Gastroesophageal sphincter (tissue), 4 donors: ENCODE data around the gene MEF2D. TPM values are rescaled to one million over a fixed set of nuclear protein-coding genes. Genes with fewer than 3 reads are reported as not detected.

Experiments used
- ATAC-seq: fragments of 150-250 bp; one replicate; pipeline ENCODE4 v1.9.1; 2016; ENCODE audit warnings: mild to moderate bottlenecking, moderate library complexity
- H3K27ac ChIP-seq, 4 donors: fragments of 200-600 bp; sonication (generic) in 3 of 4; 1 replicate in 3 of 4; 2 replicates in 1 of 4; pipeline ENCODE4 v1.5.1; 2016 to 2019
- H3K27me3 ChIP-seq: fragments of 200-600 bp; sonication (generic); one replicate; pipeline ENCODE4 v1.5.1; 2019
- H3K36me3 ChIP-seq, 2 donors: fragments of 200-600 bp; sonication (generic); one replicate each; pipeline ENCODE4 v1.5.1; 2019; ENCODE audit warnings: control low read depth in 1 of 2
- H3K4me1 ChIP-seq, 3 donors: fragments of 200-600 bp; sonication (generic); 1 replicate in 2 of 3; 2 replicates in 1 of 3; pipeline ENCODE4 v1.5.1; 2016 to 2019; ENCODE audit warnings: control low read depth in 2 of 3
- H3K4me3 ChIP-seq, 2 donors: fragments of 200-600 bp; sonication (generic); one replicate each; pipeline ENCODE4 v1.5.1; 2019; ENCODE audit warnings: mild to moderate bottlenecking in 1 of 2, moderate library complexity in 1 of 2
- H3K9me3 ChIP-seq, 3 donors: fragments of 200-600 bp; sonication (generic); one replicate each; pipeline ENCODE4 v1.5.1; 2017 to 2019; ENCODE audit warnings: control low read depth in 2 of 3
- CTCF ChIP-seq, 4 experiments: fragments of 200-600 bp in 2 of 4; fragments of 450-650 bp in 2 of 4; sonication (generic) in 1 of 4; IDR thresholded peaks; one replicate each; pipeline ENCODE4 v1.5.1; 2017 to 2019; ENCODE audit warnings: antibody characterized with exemption in 4 of 4, mild to moderate bottlenecking in 2 of 4, moderate library complexity in 2 of 4
- EP300 ChIP-seq: sonication (generic); formaldehyde crosslinking; IDR thresholded peaks from one replicate; pipeline ENCODE4 v1.6.1; 2017; ENCODE audit warnings: antibody characterized with exemption, mild to moderate bottlenecking
- POLR2A ChIP-seq, 2 donors: fragments of 450-650 bp; IDR thresholded peaks; one replicate each; pipeline ENCODE4 v1.6.1; 2017; ENCODE audit warnings: antibody characterized with exemption in 2 of 2, mild to moderate bottlenecking in 2 of 2, moderate library complexity in 1 of 2
- POLR2AphosphoS5 ChIP-seq: sonication (generic); formaldehyde crosslinking; IDR thresholded peaks from one replicate; pipeline ENCODE4 v1.6.1; 2017; ENCODE audit warnings: antibody characterized with exemption
- WGBS, 2 donors: methylation state at CpG; one replicate each; pipeline ENCODE4 v1.1.5; 2018; ENCODE audit warnings: low coverage in 1 of 2; 5-methylcytosine and 5-hydroxymethylcytosine counted together
- total RNA-seq, 4 donors: library from RNA; depleted of rRNA; stranded (reverse); fragments of >200 nt; gene quantifications; one replicate each; pipeline ENCODE4 v1.1.0, GENCODE V29; 2016

MEF2D gene
- total RNA-seq, 4 donors from 2014 or later: 49.0 to 94.3 (median 67.1) TPM

- Histone ChIP-seq H3K27ac (peak overlapping the region in 1 of 4 donors; percentile 11), H3K9me3 (no peaks in the 10 kb centered on the region), H3K4me1 (peaks cover 0 to 27% (median 21%) of the 10 kb centered on the region in 3 donors), H3K4me3 (peak overlapping the region in 1 of 2 donors; percentile 44), H3K36me3 (no peaks in the 10 kb centered on the region), H3K27me3 (peaks cover 100% of the 10 kb centered on the region)
- peak; percentile 18 for TF ChIP-seq POLR2AphosphoS5
- TF ChIP-seq EP300: no peak
- 3 to 4% methylated on average over 14 to 18 of the region's 69 CpGs for WGBS, 2 donors
- peak; percentile 88 for ATAC-seq
Measured at GRCh38 chr1:156421062-156421938, 79.3 kb downstream of the MEF2D start.

- Histone ChIP-seq H3K4me3 (peak overlapping the region in 1 of 2 donors; percentile 44), H3K27ac (no peak overlapping the region), H3K27me3 (peaks cover 100% of the 10 kb centered on the region), H3K4me1 (peaks cover 0 to 27% (median 21%) of the 10 kb centered on the region in 3 donors), H3K9me3 (no peaks in the 10 kb centered on the region), H3K36me3 (no peaks in the 10 kb centered on the region)
- whole genome bisulfite sequencing, 2 donors: 4 to 8% methylated on average over 11 to 26 of the region's 69 CpGs
- ATAC-seq: no peak
- TF ChIP-seq EP300: no peak
- TF ChIP-seq POLR2AphosphoS5: no peak
- TF ChIP-seq POLR2A (IDR thresholded peaks at IDR 0.05): no peak
- no peak for TF ChIP-seq CTCF (IDR thresholded peaks at IDR 0.05)
Measured at GRCh38 chr1:156420205-156421061, 80.1 kb downstream of the MEF2D start.

GRCh38 chr1:156419854-156420204, 80.7 kb downstream of the MEF2D start:
- H3K4me1 ChIP-seq: peaks cover 0 to 27% (median 21%) of the 10 kb centered on the region in 3 donors
- peaks cover 100% of the 10 kb centered on the region for H3K27me3 ChIP-seq
- H3K4me3 ChIP-seq: peak overlapping the region in 1 of 2 donors; percentile 44
- H3K36me3 ChIP-seq: no peaks in the 10 kb centered on the region
- no peak overlapping the region for H3K27ac ChIP-seq
- no peaks in the 10 kb centered on the region for H3K9me3 ChIP-seq
- TF ChIP-seq POLR2A (IDR thresholded peaks at IDR 0.05) (no peak), EP300 (no peak), CTCF (IDR thresholded peaks at IDR 0.05) (no peak)
- WGBS, 2 donors: 0% methylated on average over 1 of the region's 5 CpGs; no CpG with 5 or more reads in 1 of the 2 donors
- no peak for ATAC-seq

- Histone ChIP-seq H3K27ac (no peak overlapping the region), H3K4me1 (peaks cover 0 to 27% (median 21%) of the 10 kb centered on the region in 3 donors), H3K4me3 (no peak overlapping the region), H3K27me3 (peaks cover 100% of the 10 kb centered on the region), H3K9me3 (no peaks in the 10 kb centered on the region), H3K36me3 (no peaks in the 10 kb centered on the region)
- no peak for ATAC-seq
- 79 to 92% methylated on average over 3 to 11 of the region's 12 CpGs for WGBS, 2 donors
- TF ChIP-seq CTCF (IDR thresholded peaks at IDR 0.05) (no peak), POLR2A (IDR thresholded peaks at IDR 0.05) (no peak), EP300 (no peak), POLR2AphosphoS5 (no peak)
Measured at GRCh38 chr1:156418416-156419070, 82.0 kb downstream of the MEF2D start.
